HCT116 (cell line): ENCODE results near the gene PRR36. TPM values are rescaled to one million over a fixed set of nuclear protein-coding genes. Genes with fewer than 3 reads are reported as not detected.

ENCODE experiments used
- ATAC-seq: fragments of 200-7000 bp; cut with Tn5 transposase; 2 replicates; pipeline ENCODE4 v1.9.1; 2020; ENCODE audit warnings: mild to moderate bottlenecking, moderate library complexity
- BruUV-seq: library from RNA; stranded (reverse); fragments of 400-500 nt; replicated peaks from 2 replicates; lab custom pipeline; 2021; lab: Mats Ljungman, UMichigan
- CTCF ChIA-PET: fragments of 300-600 bp; sonication (Branson Sonifier 250); formaldehyde crosslinking; loops from one replicate; lab custom pipeline; 2021; ENCODE audit warnings: antibody characterized with exemption; lab: Charles Lee
- POLR2A ChIA-PET: fragments of 300-600, 350-600 bp; sonication (Branson Sonifier 250); formaldehyde crosslinking; loops from one replicate; lab custom pipeline; 2021; ENCODE audit warnings: antibody characterized with exemption; lab: Charles Lee
- RAD21 ChIA-PET, 2 experiments: fragments of 300-600 bp; sonication (Branson Sonifier 250); formaldehyde crosslinking; loops; one replicate each; lab custom pipeline; 2023; ENCODE audit warnings: low total read pairs in 2 of 2; ENCODE audit not compliant: uncharacterized antibody in 2 of 2, unreplicated experiment in 2 of 2, low non-redundant PET in 1 of 2; lab: Charles Lee
- DNase-seq: peaks from one replicate; pipeline ENCODE4 v3.0.0-alpha.2; 2010; ENCODE audit warnings: low read depth, low spot score
- H2AFZ ChIP-seq: fragments of 200-600 bp; shearing (Covaris generic), sonication (generic); 2 replicates; pipeline ENCODE4 v1.6.1; 2017; ENCODE audit warnings: low read depth, mixed run types, mixed read lengths, antibody characterized with exemption, low read length; ENCODE audit not compliant: poor library complexity, severe bottlenecking
- H3K27ac ChIP-seq: 2 replicates; pipeline ENCODE4 v1.5.1; 2012; ENCODE audit warnings: low read depth, low read length
- H3K27me3 ChIP-seq: fragments of 200-600 bp; sonication (generic); 2 replicates; pipeline ENCODE4 v1.6.1; 2016; ENCODE audit warnings: mixed run types, low read length, mixed read lengths; ENCODE audit not compliant: insufficient read depth
- H3K36me3 ChIP-seq, 2 experiments: fragments of 200-500 bp in 1 of 2; fragments of 200-600 bp in 1 of 2; sonication (Bioruptor generic) in 1 of 2; sonication (generic) in 1 of 2; 2 replicates each; pipeline versions ENCODE4 v1.5.1 to v1.6.1; 2014 to 2016; ENCODE audit warnings: low read length in 2 of 2, inconsistent platforms in 1 of 2, mixed read lengths in 1 of 2, mixed run types in 1 of 2; ENCODE audit not compliant: insufficient read depth in 2 of 2, control insufficient read depth in 1 of 2
- H3K4me1 ChIP-seq, 2 experiments: fragments of 200-600 bp in 1 of 2; sonication (generic) in 1 of 2; 2 replicates each; pipeline versions ENCODE4 v1.5.1 to v1.6.1; 2012 to 2017; ENCODE audit warnings: low read length in 2 of 2, inconsistent platforms in 1 of 2, mild to moderate bottlenecking in 1 of 2, mixed read lengths in 1 of 2, mixed run types in 1 of 2, moderate library complexity in 1 of 2; ENCODE audit not compliant: insufficient read depth in 2 of 2, control insufficient read depth in 1 of 2
- H3K4me2 ChIP-seq: fragments of 200-600 bp; sonication (generic); 2 replicates; pipeline ENCODE4 v1.6.1; 2017; ENCODE audit warnings: mixed run types, low read length, mixed read lengths
- H3K4me3 ChIP-seq, 2 experiments: fragments of 200-600 bp in 1 of 2; sonication (generic) in 1 of 2; replicated peaks in 1 of 2; 2 replicates each; pipeline ENCODE4 v1.5.1; 2011 to 2016; ENCODE audit warnings: low read length in 2 of 2, control low read depth in 1 of 2, low read depth in 1 of 2, mild to moderate bottlenecking in 1 of 2, mixed read lengths in 1 of 2, mixed run types in 1 of 2
- H3K79me2 ChIP-seq: fragments of 200-600 bp; sonication (generic); 2 replicates; pipeline ENCODE4 v1.6.1; 2017; ENCODE audit warnings: mild to moderate bottlenecking, mixed run types, low read length, moderate library complexity, mixed read lengths; ENCODE audit not compliant: insufficient read depth
- H3K9ac ChIP-seq: fragments of 200-600 bp; sonication (generic); 2 replicates; pipeline ENCODE4 v1.6.1; 2016; ENCODE audit warnings: low read length, mixed read lengths
- H3K9me2 ChIP-seq: fragments of 200-600 bp; sonication (generic), shearing (Covaris generic); 2 replicates; pipeline ENCODE4 v1.6.1; 2017; ENCODE audit warnings: mixed run types, mild to moderate bottlenecking, moderate library complexity; ENCODE audit not compliant: insufficient read depth
- H3K9me3 ChIP-seq, 2 experiments: fragments of 200-500 bp in 1 of 2; fragments of 200-600 bp in 1 of 2; sonication (Bioruptor generic) in 1 of 2; sonication (generic) in 1 of 2; 2 replicates each; pipeline ENCODE4 v1.6.1; 2014 to 2017; ENCODE audit warnings: low read length in 2 of 2, mixed read lengths in 2 of 2, inconsistent platforms in 1 of 2, low read depth in 1 of 2, mild to moderate bottlenecking in 1 of 2, mixed run types in 1 of 2, moderate library complexity in 1 of 2; ENCODE audit not compliant: control insufficient read depth in 1 of 2, insufficient read depth in 1 of 2
- H4K20me1 ChIP-seq: fragments of 200-600 bp; sonication (generic), shearing (Covaris generic); 2 replicates; pipeline ENCODE4 v1.6.1; 2017; ENCODE audit warnings: mixed run types, mild to moderate bottlenecking, moderate library complexity; ENCODE audit not compliant: insufficient read depth
- CEBPB ChIP-seq: IDR thresholded peaks from 2 replicates; pipeline ENCODE4 v1.6.1; 2012; ENCODE audit warnings: low read depth
- ELF1 ChIP-seq: IDR thresholded peaks from 2 replicates; pipeline ENCODE4 v1.6.1; 2012; ENCODE audit warnings: low read depth, borderline replicate concordance
- EZH2 ChIP-seq: fragments of 200-600 bp; sonication (generic); IDR thresholded peaks from 2 replicates; pipeline ENCODE4 v1.6.1; 2017; ENCODE audit warnings: antibody characterized with exemption, mixed run types
- EZH2phosphoT487 ChIP-seq: fragments of 200-600 bp; IDR thresholded peaks from 2 replicates; pipeline ENCODE4 v1.6.1; 2018; ENCODE audit warnings: antibody characterized with exemption, borderline replicate concordance
- RAD21 ChIP-seq: IDR thresholded peaks from 2 replicates; pipeline ENCODE4 v1.6.1; 2012; ENCODE audit warnings: low read depth, mild to moderate bottlenecking
- SIN3A ChIP-seq: IDR thresholded peaks from 2 replicates; pipeline ENCODE4 v1.6.1; 2012; ENCODE audit warnings: low read depth
- SP1 ChIP-seq: IDR thresholded peaks from 2 replicates; pipeline ENCODE4 v1.6.1; 2012; ENCODE audit warnings: low read depth
- SRF ChIP-seq: IDR thresholded peaks from 2 replicates; pipeline ENCODE4 v1.6.1; 2012; ENCODE audit warnings: low read depth
- TCF7L2 ChIP-seq: IDR thresholded peaks from 2 replicates; pipeline ENCODE4 v1.7.0; 2011; ENCODE audit warnings: borderline replicate concordance, inconsistent platforms; ENCODE audit not compliant: insufficient read depth, insufficient read length; ENCODE audit errors: extremely low read depth
- YY1 ChIP-seq: IDR thresholded peaks from 2 replicates; pipeline ENCODE4 v1.6.1; 2011; ENCODE audit warnings: low read length, low read depth, moderate library complexity, mild to moderate bottlenecking; ENCODE audit not compliant: insufficient replicate concordance; ENCODE audit errors: extremely low read depth
- ZBTB33 ChIP-seq: IDR thresholded peaks from 2 replicates; pipeline ENCODE4 v1.6.1; 2011; ENCODE audit warnings: mild to moderate bottlenecking, low read length, moderate library complexity; ENCODE audit not compliant: insufficient replicate concordance; ENCODE audit errors: extremely low read depth
- ZFX ChIP-seq: fragments of 450-650 bp; IDR thresholded peaks from 2 replicates; pipeline ENCODE4 v1.6.1; 2017
- ZNF274 ChIP-seq: fragments of 200-500 bp; sonication (Bioruptor generic); IDR thresholded peaks from 2 replicates; pipeline ENCODE4 v1.6.1; 2014; ENCODE audit warnings: mild to moderate bottlenecking, low read depth, low read length, inconsistent platforms
- intact Hi-C: fragments of 100-400 bp; cut with micrococcal nuclease; formaldehyde crosslinking; loops from 2 replicates; pipeline ENCODE4 v1.10.0; 2022
- total RNA-seq: library from RNA; stranded (reverse); gene quantifications from one replicate; pipeline ENCODE4 v1.2.1, GENCODE V29; 2021; ENCODE audit not compliant: unreplicated experiment
- TF ChIP-seq, protein P1 (sequence below): IDR thresholded peaks from 2 replicates; pipeline ENCODE4 v1.6.1; 2012; ENCODE audit warnings: low read depth
- TF ChIP-seq, protein P2 (sequence below): IDR thresholded peaks from 2 replicates; pipeline ENCODE4 v1.6.1; 2012

Gene PRR36
- total RNA-seq, 1 experiment from 2014 or later = 7.5 TPM

DNA sequence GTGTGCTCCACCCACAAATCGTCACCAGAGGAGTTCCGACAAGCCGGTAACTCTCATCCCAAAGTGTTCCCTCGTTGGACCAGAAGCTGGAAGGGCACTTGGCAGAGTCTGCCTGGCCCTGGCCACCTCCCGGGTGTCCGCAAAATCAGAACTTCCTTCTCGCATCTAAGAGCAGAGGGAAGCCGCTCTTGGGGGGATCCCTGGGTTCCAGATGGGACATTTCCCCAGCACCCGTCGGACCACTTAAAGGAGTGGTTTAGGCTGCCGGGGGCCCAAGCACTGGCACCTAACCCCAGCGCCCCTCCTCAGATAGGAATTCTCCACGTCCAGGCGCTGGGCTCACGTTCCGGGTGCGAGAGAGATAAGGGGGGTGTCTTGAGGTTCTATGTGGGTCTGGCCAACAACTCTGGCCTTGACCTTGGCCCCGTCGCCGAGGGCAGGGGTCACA is 28.6 kb upstream of the PRR36 start:
- H3K9me3 ChIP-seq = no peaks in the 10 kb centered on the region
- TSS peak; percentile 87 for BruUV-seq
- TF ChIP-seq SP1 (no peak), RAD21 (no peak), CEBPB (no peak), ZBTB33 (no peak), TCF7L2 (no peak), ZFX (no peak), YY1 (no peak), SIN3A (no peak), EZH2phosphoT487 (no peak), ZNF274 (no peak), SRF (no peak), EZH2 (no peak), ELF1 (no peak)
- TF ChIP-seq, protein P1, sequence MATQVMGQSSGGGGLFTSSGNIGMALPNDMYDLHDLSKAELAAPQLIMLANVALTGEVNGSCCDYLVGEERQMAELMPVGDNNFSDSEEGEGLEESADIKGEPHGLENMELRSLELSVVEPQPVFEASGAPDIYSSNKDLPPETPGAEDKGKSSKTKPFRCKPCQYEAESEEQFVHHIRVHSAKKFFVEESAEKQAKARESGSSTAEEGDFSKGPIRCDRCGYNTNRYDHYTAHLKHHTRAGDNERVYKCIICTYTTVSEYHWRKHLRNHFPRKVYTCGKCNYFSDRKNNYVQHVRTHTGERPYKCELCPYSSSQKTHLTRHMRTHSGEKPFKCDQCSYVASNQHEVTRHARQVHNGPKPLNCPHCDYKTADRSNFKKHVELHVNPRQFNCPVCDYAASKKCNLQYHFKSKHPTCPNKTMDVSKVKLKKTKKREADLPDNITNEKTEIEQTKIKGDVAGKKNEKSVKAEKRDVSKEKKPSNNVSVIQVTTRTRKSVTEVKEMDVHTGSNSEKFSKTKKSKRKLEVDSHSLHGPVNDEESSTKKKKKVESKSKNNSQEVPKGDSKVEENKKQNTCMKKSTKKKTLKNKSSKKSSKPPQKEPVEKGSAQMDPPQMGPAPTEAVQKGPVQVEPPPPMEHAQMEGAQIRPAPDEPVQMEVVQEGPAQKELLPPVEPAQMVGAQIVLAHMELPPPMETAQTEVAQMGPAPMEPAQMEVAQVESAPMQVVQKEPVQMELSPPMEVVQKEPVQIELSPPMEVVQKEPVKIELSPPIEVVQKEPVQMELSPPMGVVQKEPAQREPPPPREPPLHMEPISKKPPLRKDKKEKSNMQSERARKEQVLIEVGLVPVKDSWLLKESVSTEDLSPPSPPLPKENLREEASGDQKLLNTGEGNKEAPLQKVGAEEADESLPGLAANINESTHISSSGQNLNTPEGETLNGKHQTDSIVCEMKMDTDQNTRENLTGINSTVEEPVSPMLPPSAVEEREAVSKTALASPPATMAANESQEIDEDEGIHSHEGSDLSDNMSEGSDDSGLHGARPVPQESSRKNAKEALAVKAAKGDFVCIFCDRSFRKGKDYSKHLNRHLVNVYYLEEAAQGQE = no peak
- TF ChIP-seq, protein P2, sequence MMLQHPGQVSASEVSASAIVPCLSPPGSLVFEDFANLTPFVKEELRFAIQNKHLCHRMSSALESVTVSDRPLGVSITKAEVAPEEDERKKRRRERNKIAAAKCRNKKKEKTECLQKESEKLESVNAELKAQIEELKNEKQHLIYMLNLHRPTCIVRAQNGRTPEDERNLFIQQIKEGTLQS = no peak
- TF ChIP-seq, all 23 proteins: peak for 0
- Histone ChIP-seq H3K27me3 (no peaks in the 10 kb centered on the region), H2AFZ (no peak overlapping the region), H3K79me2 (peaks cover 48% of the 10 kb centered on the region), H3K4me3 (peak overlapping the region; percentile 75 to 79), H3K4me2 (peak overlapping the region; percentile 96), H3K4me1 (peaks cover 3 to 30% of the 10 kb centered on the region in 2 experiments; a peak in 2 of 4 replicates), H4K20me1 (no peaks in the 10 kb centered on the region), H3K27ac (peak overlapping the region; percentile 92), H3K9ac (peak overlapping the region; percentile 97), H3K9me2 (no peaks in the 10 kb centered on the region), H3K36me3 (peaks cover 0 to 9% of the 10 kb centered on the region in 2 experiments; a peak in 2 of 4 replicates)
- ChIA-PET POLR2A (interaction anchor here (1.2 to 2.1 kb wide), 5 partner anchors 14 to 34 kb away, joined by 5 to 11 read pairs (median 8); partner anchors contain the start of genes LRRC8E and SNAPC2), CTCF (interaction anchor here (0.9 to 1.2 kb wide), 11 partner anchors 10 to 611 kb away, joined by 3 to 18 read pairs (median 4); partner anchors contain the start of genes SNAPC2 and ZNF414), RAD21 (interaction anchor here in 1 of 2 experiments (1.0 kb wide), 1 partner anchor 34 kb away, joined by 4 read pairs; no protein-coding TSS in a partner anchor)
- no peak for DNase-seq
- peak; percentile 13; the same call in 1 of the 2 replicates for ATAC-seq
- intact Hi-C loops = loop anchor here (2.0 kb wide), 1 partner anchor 14 kb away; the partner anchor contains the start of gene LRRC8E
